Activated gamma-delta T cell treated with anti-CD3 and anti-CD28 coated beads, Interleukin-2, amount 50 U/mL, for 16 hours (primary cell): ENCODE measurements around the gene MGAT4C.

ENCODE experiments used
- DNase-seq: peaks from one replicate; pipeline ENCODE4 v3.0.0-alpha.2; 2020; ENCODE audit warnings: low read depth

The MGAT4C gene

GRCh38 chr12:85971800-85972199, 284.4 kb downstream of the MGAT4C start:
- no peak for DNase-seq

GRCh38 chr12:85968606-85969005, 287.6 kb downstream of the MGAT4C start:
- DNase-seq: no peak

- no peak for DNase-seq
Measured at GRCh38 chr12:85963326-85963725, 292.9 kb downstream of the MGAT4C start.

- DNase-seq: no peak
Measured at GRCh38 chr12:85956081-85956480, 300.1 kb downstream of the MGAT4C start.

- no peak for DNase-seq
Measured at GRCh38 chr12:85955127-85955526, 301.1 kb downstream of the MGAT4C start.

- no peak for DNase-seq
Measured at GRCh38 chr12:85951823-85952222, 304.4 kb downstream of the MGAT4C start.

GRCh38 chr12:85949253-85949652, 306.9 kb downstream of the MGAT4C start:
- no peak for DNase-seq

GRCh38 chr12:85948340-85948739, 307.9 kb downstream of the MGAT4C start:
- DNase-seq: no peak

GRCh38 chr12:85947286-85947685, 308.9 kb downstream of the MGAT4C start:
- DNase-seq: no peak

GRCh38 chr12:85946375-85946774, 309.8 kb downstream of the MGAT4C start:
- no peak for DNase-seq

GRCh38 chr12:85927166-85927565, 329.0 kb downstream of the MGAT4C start:
- no peak for DNase-seq

- DNase-seq: no peak
Measured at GRCh38 chr12:85923767-85924331, 332.3 kb downstream of the MGAT4C start.

- no peak for DNase-seq
Measured at GRCh38 chr12:85920324-85920947, 335.8 kb downstream of the MGAT4C start.
